Esophagus muscularis mucosa (tissue), 4 donors: ENCODE data around the gene ATG4D.

ENCODE experiments used
- CTCF ChIP-seq, 3 experiments: fragments of 200-600 bp in 2 of 3; fragments of 450-650 bp in 1 of 3; sonication (generic) in 2 of 3; IDR thresholded peaks; one replicate each; pipeline ENCODE4 v1.5.1; 2017 to 2019; ENCODE audit warnings: antibody characterized with exemption in 3 of 3, mild to moderate bottlenecking in 2 of 3, moderate library complexity in 1 of 3
- EP300 ChIP-seq: sonication (generic); formaldehyde crosslinking; IDR thresholded peaks from one replicate; pipeline ENCODE4 v1.6.1; 2017; ENCODE audit warnings: antibody characterized with exemption
- POLR2A ChIP-seq: fragments of 450-650 bp; IDR thresholded peaks from one replicate; pipeline ENCODE4 v1.6.1; 2017; ENCODE audit warnings: antibody characterized with exemption, moderate library complexity, mild to moderate bottlenecking, low read depth

- no peak for TF ChIP-seq CTCF (IDR thresholded peaks at IDR 0.05)
- TF ChIP-seq EP300 = no peak
- TF ChIP-seq POLR2A = no peak
These were observed 5.3 kb upstream of the ATG4D start for GRCh38 chr19:10538204-10538983.
